Endothelial cell of umbilical vein (primary cell): ENCODE measurements around the gene ABCC1. TPM values are rescaled to one million over a fixed set of nuclear protein-coding genes. Genes with fewer than 3 reads are reported as not detected.

Source experiments
- BruUV-seq: library from RNA; stranded (reverse); fragments of 400-500 nt; replicated peaks from 2 replicates; lab custom pipeline; 2021; lab: Mats Ljungman, UMichigan
- CTCF ChIA-PET: fragments of 300-600, 350-600 bp; sonication (Branson Sonifier 250); formaldehyde crosslinking; loops from one replicate; lab custom pipeline; 2021; ENCODE audit warnings: antibody characterized with exemption, inconsistent platforms; lab: Charles Lee
- POLR2A ChIA-PET: fragments of 300-600, 350-600 bp; sonication (Branson Sonifier 250); formaldehyde crosslinking; loops from one replicate; lab custom pipeline; 2021; ENCODE audit warnings: antibody characterized with exemption, inconsistent platforms; lab: Charles Lee
- DNase-seq: peaks from one replicate; pipeline ENCODE4 v3.0.0-alpha.2; 2011; ENCODE audit warnings: low read depth, low spot score
- FAIRE-seq: peaks from 2 replicates; lab custom pipeline; 2011; peaks lifted over from hg19 to GRCh38; lab: Jason Lieb, UNC
- H2AFZ ChIP-seq: 2 replicates; pipeline ENCODE4 v1.6.0; 2012; ENCODE audit warnings: low read depth, low read length, control low read depth, inconsistent platforms
- H3K27ac ChIP-seq: 2 replicates; pipeline ENCODE4 v1.5.1; 2011; ENCODE audit warnings: low read depth, mild to moderate bottlenecking, control low read depth, low read length, moderate library complexity; ENCODE audit not compliant: insufficient read depth
- H3K27me3 ChIP-seq, 2 experiments: 2 replicates each; pipeline versions ENCODE4 v1.6.0 to v1.6.1; 2011; ENCODE audit warnings: low read length in 2 of 2, mixed read lengths in 1 of 2; ENCODE audit not compliant: control insufficient read depth in 2 of 2, insufficient read depth in 2 of 2
- H3K36me3 ChIP-seq, 2 experiments: 2 replicates in 1 of 2; 3 replicates in 1 of 2; pipeline ENCODE4 v1.5.1; 2011; ENCODE audit warnings: low read length in 2 of 2, mild to moderate bottlenecking in 1 of 2, moderate library complexity in 1 of 2; ENCODE audit not compliant: control insufficient read depth in 2 of 2, insufficient read depth in 2 of 2; ENCODE audit errors: extremely low read depth in 1 of 2
- H3K4me1 ChIP-seq: 3 replicates; pipeline ENCODE4 v1.5.1; 2011; ENCODE audit warnings: mild to moderate bottlenecking, low read length; ENCODE audit not compliant: control insufficient read depth, insufficient read depth; ENCODE audit errors: extremely low read depth
- H3K4me2 ChIP-seq: 2 replicates; pipeline ENCODE4 v1.6.1; 2011; ENCODE audit warnings: low read length, control low read depth, mixed read lengths; ENCODE audit not compliant: insufficient read depth
- H3K4me3 ChIP-seq, 3 experiments: fragments of 200-600 bp in 1 of 3; sonication (generic), shearing (Covaris generic) in 1 of 3; replicated peaks in 1 of 3; 2 replicates each; pipeline ENCODE4 v1.5.1; 2011 to 2016; ENCODE audit warnings: control low read depth in 3 of 3, low read length in 3 of 3, mild to moderate bottlenecking in 2 of 3, inconsistent platforms in 1 of 3, low read depth in 1 of 3, moderate library complexity in 1 of 3; ENCODE audit not compliant: insufficient read depth in 1 of 3
- H3K79me2 ChIP-seq: 2 replicates; pipeline ENCODE4 v1.6.0; 2012; ENCODE audit warnings: low read length, inconsistent platforms; ENCODE audit not compliant: control insufficient read depth, insufficient read depth
- H3K9ac ChIP-seq: replicated peaks from 2 replicates; pipeline ENCODE3; 2011; ENCODE audit warnings: low read length, control low read depth; ENCODE audit not compliant: insufficient read depth; ENCODE audit errors: extremely low read depth
- H3K9me1 ChIP-seq: replicated peaks from 3 replicates; pipeline ENCODE4 v1.6.0; 2011; ENCODE audit warnings: mild to moderate bottlenecking, low read length; ENCODE audit not compliant: control insufficient read depth, insufficient read depth; ENCODE audit errors: extremely low read depth
- H3K9me3 ChIP-seq: replicated peaks from 2 replicates; pipeline ENCODE4 v1.5.1; 2012; ENCODE audit warnings: low read length, inconsistent platforms; ENCODE audit not compliant: control insufficient read depth, insufficient read depth
- H4K20me1 ChIP-seq: replicated peaks from 2 replicates; pipeline ENCODE3; 2011; ENCODE audit warnings: mild to moderate bottlenecking, low read length; ENCODE audit not compliant: control insufficient read depth, insufficient read depth; ENCODE audit errors: extremely low read depth
- CTCF ChIP-seq, 2 donors: IDR thresholded peaks; 1 replicate in 1 of 2; 2 replicates in 1 of 2; pipeline ENCODE4 v1.5.1; 2011; ENCODE audit warnings: low read length in 2 of 2, mild to moderate bottlenecking in 2 of 2, moderate library complexity in 2 of 2, control low read depth in 1 of 2, inconsistent platforms in 1 of 2, low read depth in 1 of 2; ENCODE audit not compliant: insufficient read depth in 1 of 2; ENCODE audit errors: extremely low read depth in 1 of 2
- EZH2 ChIP-seq: IDR thresholded peaks from 2 replicates; pipeline ENCODE4 v1.6.1; 2012; ENCODE audit warnings: borderline replicate concordance, low read depth, mild to moderate bottlenecking, moderate library complexity, low read length, inconsistent platforms; ENCODE audit not compliant: severe bottlenecking
- FOS ChIP-seq: IDR thresholded peaks from 2 replicates; pipeline ENCODE4 v1.6.1; 2011; ENCODE audit warnings: mild to moderate bottlenecking, low read length, moderate library complexity, borderline replicate concordance; ENCODE audit not compliant: insufficient read depth
- GATA2 ChIP-seq: IDR thresholded peaks from 2 replicates; pipeline ENCODE4 v1.7.0; 2011; ENCODE audit warnings: low read depth, mild to moderate bottlenecking, moderate library complexity, mixed read lengths, low read length; ENCODE audit not compliant: insufficient read length, insufficient read depth
- JUN ChIP-seq: IDR thresholded peaks from 2 replicates; pipeline ENCODE4 v1.6.1; 2011; ENCODE audit warnings: borderline replicate concordance, low read depth; ENCODE audit not compliant: insufficient read length, insufficient read depth
- MAX ChIP-seq: IDR thresholded peaks from 2 replicates; pipeline ENCODE4 v1.6.1; 2011; ENCODE audit not compliant: insufficient read depth, insufficient read length
- MYC ChIP-seq: IDR thresholded peaks from one replicate; pipeline ENCODE4 v1.6.1; 2011; ENCODE audit warnings: mild to moderate bottlenecking, low read depth, low read length
- POLR2A ChIP-seq: IDR thresholded peaks from 2 replicates; pipeline ENCODE4 v1.6.1; 2012; ENCODE audit warnings: low read depth, mild to moderate bottlenecking, control low read depth, low read length
- POLR2AphosphoS5 ChIP-seq: IDR thresholded peaks from 2 replicates; pipeline ENCODE4 v1.6.1; 2012; ENCODE audit warnings: low read depth, mild to moderate bottlenecking, control low read depth, low read length, moderate library complexity; ENCODE audit not compliant: insufficient read depth
- dilution Hi-C: fragments of 300-500 bp; cut with MboI; formaldehyde crosslinking; loops from one replicate; pipeline ENCODE4 v1.15.0; 2019; ENCODE audit warnings: low sequenced_read_pairs; ENCODE audit not compliant: extremely low pct_ligation_motif_present
- intact Hi-C: fragments of 100-400 bp; cut with micrococcal nuclease; formaldehyde crosslinking; loops from one replicate; pipeline ENCODE4 v1.10.0; 2022
- polyA plus RNA-seq, 4 experiments: library from polyadenylated mRNA; depleted of rRNA in 3 of 4; stranded (reverse) in 3 of 4; unstranded in 1 of 4; fragments of >200 nt; gene quantifications; 2 replicates each; pipeline versions ENCODE4 v1.2.1 to v1.2.3, GENCODE V29; 2011 to 2012; ENCODE audit warnings: missing spikeins in 1 of 4
- total RNA-seq: library from RNA; stranded (reverse); gene quantifications from 2 replicates; pipeline ENCODE4 v1.2.3, GENCODE V29; 2021

ABCC1 gene
- total and polyA plus RNA-seq, 2 donors (not counting 3 experiments of a cell fraction or from before 2014, with no cell fraction given): 46.1 to 89.2 TPM

GRCh38 chr16:16007743-16008111 lies 58.3 kb downstream of the ABCC1 start:
- no peak for DNase-seq
- Histone ChIP-seq H3K27me3 (no peaks in the 10 kb centered on the region), H3K9ac (no peak overlapping the region), H3K4me1 (peaks cover 18% of the 10 kb centered on the region), H4K20me1 (no peaks in the 10 kb centered on the region), H3K36me3 (peaks cover 3 to 25% of the 10 kb centered on the region in 2 experiments), H3K79me2 (peaks cover 50% of the 10 kb centered on the region), H2AFZ (no peak overlapping the region), H3K4me2 (no peak overlapping the region), H3K4me3 (no peak overlapping the region), H3K9me3 (no peaks in the 10 kb centered on the region), H3K27ac (no peak overlapping the region), H3K9me1 (no peaks in the 10 kb centered on the region)
- no peak for TF ChIP-seq MAX
- dilution Hi-C loops: no loop called here
- ChIA-PET CTCF (interaction anchor here (1.3 to 3.4 kb wide), 2 partner anchors 133 to 135 kb away, joined by 3 to 12 read pairs; no protein-coding TSS in a partner anchor), POLR2A (interaction anchor here (0.6 kb wide), 1 partner anchor 566 kb away, joined by 3 read pairs; no protein-coding TSS in a partner anchor)
- intact Hi-C loops: no loop called here
- no peak for FAIRE-seq
- BruUV-seq: no TSS peak

GRCh38 chr16:16008666-16009065 lies 59.2 kb downstream of the ABCC1 start:
- DNase-seq: no peak
- peaks cover 3 to 25% of the 10 kb centered on the region in 2 experiments for H3K36me3 ChIP-seq
- H3K9me3 ChIP-seq: no peaks in the 10 kb centered on the region
- POLR2A ChIA-PET: no interaction called here
- no peak for FAIRE-seq
- H3K27ac ChIP-seq: no peak overlapping the region
- TF ChIP-seq FOS (no peak), JUN (no peak), GATA2 (no peak), EZH2 (no peak), CTCF (IDR thresholded peaks at IDR 0.05; ENCODE audit: extremely low read depth in 1 of 2, insufficient read depth in 1 of 2, low read depth in 1 of 2, low read length in 2 of 2) (no peak), MYC (no peak), POLR2AphosphoS5 (no peak), POLR2A (no peak), MAX (no peak)
- intact Hi-C loops: no loop called here
- peaks cover 44% of the 10 kb centered on the region for H3K79me2 ChIP-seq
- dilution Hi-C loops: no loop called here
- no peak overlapping the region for H3K9ac ChIP-seq
- peaks cover 18% of the 10 kb centered on the region for H3K4me1 ChIP-seq
- H3K4me3 ChIP-seq: no peak overlapping the region
- H4K20me1 ChIP-seq: no peaks in the 10 kb centered on the region
- no TSS peak for BruUV-seq
- no peak overlapping the region for H3K4me2 ChIP-seq
- no peak overlapping the region for H2AFZ ChIP-seq
- CTCF ChIA-PET: interaction anchor here (1.2 to 3.4 kb wide), 4 partner anchors 10 to 136 kb away, joined by 3 to 12 read pairs (median 3); no protein-coding TSS in a partner anchor
- H3K9me1 ChIP-seq: no peaks in the 10 kb centered on the region
- no peaks in the 10 kb centered on the region for H3K27me3 ChIP-seq
